GM21529 (cell line): ENCODE measurements around the gene UACA.
A peak's percentile ranks its signal among the peaks of the same experiment; 100 is the strongest.
"Not testable (repeated sequence)": the region's sequence is repeated elsewhere in the genome, so short reads cannot be mapped to it uniquely, and the experiment has no call there.

Source experiments
- ATAC-seq: cut with Tn5 transposase; IDR thresholded peaks from one replicate; pipeline ENCODE4 v1.9.1; 2021; ENCODE audit not compliant: unreplicated experiment

The UACA gene, protein sequence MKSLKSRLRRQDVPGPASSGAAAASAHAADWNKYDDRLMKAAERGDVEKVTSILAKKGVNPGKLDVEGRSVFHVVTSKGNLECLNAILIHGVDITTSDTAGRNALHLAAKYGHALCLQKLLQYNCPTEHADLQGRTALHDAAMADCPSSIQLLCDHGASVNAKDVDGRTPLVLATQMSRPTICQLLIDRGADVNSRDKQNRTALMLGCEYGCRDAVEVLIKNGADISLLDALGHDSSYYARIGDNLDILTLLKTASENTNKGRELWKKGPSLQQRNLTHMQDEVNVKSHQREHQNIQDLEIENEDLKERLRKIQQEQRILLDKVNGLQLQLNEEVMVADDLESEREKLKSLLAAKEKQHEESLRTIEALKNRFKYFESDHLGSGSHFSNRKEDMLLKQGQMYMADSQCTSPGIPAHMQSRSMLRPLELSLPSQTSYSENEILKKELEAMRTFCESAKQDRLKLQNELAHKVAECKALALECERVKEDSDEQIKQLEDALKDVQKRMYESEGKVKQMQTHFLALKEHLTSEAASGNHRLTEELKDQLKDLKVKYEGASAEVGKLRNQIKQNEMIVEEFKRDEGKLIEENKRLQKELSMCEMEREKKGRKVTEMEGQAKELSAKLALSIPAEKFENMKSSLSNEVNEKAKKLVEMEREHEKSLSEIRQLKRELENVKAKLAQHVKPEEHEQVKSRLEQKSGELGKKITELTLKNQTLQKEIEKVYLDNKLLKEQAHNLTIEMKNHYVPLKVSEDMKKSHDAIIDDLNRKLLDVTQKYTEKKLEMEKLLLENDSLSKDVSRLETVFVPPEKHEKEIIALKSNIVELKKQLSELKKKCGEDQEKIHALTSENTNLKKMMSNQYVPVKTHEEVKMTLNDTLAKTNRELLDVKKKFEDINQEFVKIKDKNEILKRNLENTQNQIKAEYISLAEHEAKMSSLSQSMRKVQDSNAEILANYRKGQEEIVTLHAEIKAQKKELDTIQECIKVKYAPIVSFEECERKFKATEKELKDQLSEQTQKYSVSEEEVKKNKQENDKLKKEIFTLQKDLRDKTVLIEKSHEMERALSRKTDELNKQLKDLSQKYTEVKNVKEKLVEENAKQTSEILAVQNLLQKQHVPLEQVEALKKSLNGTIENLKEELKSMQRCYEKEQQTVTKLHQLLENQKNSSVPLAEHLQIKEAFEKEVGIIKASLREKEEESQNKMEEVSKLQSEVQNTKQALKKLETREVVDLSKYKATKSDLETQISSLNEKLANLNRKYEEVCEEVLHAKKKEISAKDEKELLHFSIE (N-terminal part only)

DNA sequence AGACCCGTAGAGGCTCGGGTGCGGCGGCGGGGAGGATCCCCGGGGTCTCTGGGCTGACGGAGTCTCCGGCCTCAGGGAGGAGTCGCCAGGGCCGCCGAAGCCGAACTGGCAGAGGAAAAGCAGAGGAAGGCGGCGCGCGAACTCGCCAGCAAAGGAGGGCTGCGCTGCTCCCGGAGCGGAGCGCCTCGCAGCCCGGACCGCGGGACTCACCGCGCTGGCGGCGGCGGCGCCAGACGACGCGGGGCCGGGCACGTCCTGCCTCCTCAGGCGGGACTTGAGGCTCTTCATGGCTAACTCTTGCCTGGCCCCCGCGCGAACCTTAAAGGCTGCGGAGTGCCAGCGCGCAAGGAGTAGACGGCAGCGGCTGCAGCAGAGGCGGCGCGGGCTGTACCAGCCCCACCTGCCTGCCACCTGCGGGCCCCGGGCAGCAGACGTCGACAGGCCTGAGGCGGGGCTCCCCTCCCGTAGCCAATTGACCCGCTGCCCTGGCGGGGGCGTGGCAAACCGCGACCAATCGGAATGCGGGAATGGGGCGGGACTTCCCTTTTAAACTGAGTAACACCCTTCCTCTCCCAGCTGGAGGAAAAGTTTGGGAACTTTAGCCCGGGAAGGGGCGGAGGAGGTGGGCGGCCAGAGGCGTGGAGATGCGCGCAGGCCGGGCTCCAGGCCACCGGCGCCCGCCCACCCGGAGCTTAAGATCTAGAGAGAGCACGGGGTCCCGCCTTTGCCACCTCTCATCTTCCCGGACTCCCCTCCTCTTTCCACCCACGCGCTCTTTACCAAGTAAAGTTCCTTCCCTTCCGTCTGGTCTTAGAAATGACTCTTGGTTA lies at the start of gene UACA:
Gene UACA, minus strand, starts transcription at position 439 of the 830 bp plus-strand sequence. Its CDS starts 151 bp downstream, at position 288.
- ATAC-seq, result peak; percentile 95

- ATAC-seq, result no peak
Measured at GRCh38 chr15:70812827-70813364, 49.5 kb upstream of the UACA start.

- no peak for ATAC-seq
Measured at GRCh38 chr15:70810916-70811578, 47.7 kb upstream of the UACA start.

DNA sequence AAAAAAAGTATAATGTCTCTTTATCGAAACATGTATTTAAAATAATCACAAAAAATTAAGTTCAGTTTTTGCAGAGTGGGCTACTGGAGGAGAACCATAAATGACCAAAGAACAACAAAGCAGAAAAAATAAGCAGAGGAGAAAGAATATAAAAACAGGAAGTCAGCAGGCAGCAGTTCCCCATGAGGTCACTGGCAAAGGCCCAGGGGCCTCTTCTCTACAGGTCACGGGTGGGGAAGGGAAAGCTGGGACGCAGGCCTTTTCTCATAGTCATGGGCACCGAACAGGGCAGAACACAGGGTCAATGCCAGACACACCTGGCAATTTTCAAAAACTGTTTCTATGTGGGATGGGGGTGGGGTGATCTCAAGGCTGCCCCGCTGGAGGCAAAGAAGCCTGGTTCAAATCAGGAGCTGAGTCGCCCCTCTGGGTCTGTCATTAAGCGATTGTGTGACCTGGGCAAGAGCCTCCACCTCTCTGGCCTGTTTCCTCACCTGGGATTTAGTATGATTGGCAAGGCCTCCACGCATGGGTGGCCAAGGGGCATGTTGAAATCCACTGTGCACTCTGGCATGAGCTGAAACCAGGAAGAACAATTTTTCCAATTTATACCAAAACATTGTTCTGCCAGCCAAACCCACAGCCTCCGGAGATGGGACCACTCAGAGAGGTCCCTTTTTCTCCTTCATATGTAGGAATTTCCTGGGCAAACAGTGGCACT lies 43.8 kb upstream of the UACA start:
- ATAC-seq, result no peak

- not testable (repeated sequence) for ATAC-seq
Measured at GRCh38 chr15:70804388-70804787, 41.0 kb upstream of the UACA start.

- no peak for ATAC-seq
Measured at GRCh38 chr15:70802629-70803028, 39.3 kb upstream of the UACA start.

DNA sequence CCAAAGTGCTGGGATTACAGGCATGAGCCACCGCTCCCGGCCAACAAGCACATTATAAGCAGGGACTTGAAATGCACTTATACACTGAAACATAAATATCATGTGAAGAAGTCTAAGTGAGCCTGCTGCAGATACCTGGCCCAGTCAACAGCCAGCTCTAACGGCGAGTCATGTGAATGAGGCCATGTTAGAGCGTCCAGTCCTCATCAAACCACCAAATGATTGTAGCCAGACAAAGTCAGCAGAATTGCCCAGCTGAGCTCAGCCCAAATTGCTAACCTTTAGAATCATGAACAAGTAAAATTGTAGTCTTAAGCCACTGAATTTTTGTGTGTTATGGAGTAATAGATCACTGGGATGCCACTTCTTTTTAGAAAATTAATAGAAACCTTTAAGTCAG lies 37.8 kb upstream of the UACA start:
- no peak for ATAC-seq

DNA sequence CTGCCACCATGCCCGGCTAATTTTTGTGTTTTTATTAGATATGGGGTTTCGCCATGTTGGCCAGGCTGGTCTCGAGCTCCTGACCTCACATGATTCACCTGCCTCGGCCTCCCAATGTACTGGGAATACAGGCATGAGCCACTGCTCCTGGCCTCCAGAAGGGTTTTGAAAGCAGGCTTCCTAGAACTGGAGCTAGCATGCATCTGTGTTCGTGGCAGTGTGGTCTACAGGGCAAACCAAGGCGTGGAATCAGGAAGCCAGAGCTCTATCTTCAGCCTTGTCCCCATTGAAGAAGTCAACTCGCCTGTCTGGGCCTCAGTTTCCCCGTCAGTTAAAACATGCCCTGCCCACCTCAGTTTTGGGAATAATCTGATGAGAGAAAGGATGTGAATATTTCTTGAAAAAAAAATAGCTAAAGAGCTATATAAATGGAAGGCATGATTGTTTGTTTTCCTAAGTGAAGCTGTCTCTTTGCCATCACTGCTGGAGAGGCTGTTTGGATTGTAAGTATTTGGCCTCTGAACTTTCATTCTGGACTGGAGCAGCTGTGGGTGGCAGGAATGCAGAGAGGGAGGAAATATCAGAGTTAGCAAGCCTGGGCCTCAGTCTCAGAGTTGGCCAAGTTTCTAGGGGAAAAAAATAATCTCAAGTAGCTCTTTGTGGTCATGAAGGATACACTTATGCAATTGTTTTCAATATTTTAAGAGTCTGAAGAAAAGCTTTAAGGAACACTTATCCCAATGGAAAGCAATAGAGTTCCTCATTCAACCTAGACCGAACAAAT lies 36.5 kb upstream of the UACA start:
- no peak for ATAC-seq

GRCh38 chr15:70797464-70797863 lies 34.1 kb upstream of the UACA start:
- ATAC-seq, result no peak

DNA sequence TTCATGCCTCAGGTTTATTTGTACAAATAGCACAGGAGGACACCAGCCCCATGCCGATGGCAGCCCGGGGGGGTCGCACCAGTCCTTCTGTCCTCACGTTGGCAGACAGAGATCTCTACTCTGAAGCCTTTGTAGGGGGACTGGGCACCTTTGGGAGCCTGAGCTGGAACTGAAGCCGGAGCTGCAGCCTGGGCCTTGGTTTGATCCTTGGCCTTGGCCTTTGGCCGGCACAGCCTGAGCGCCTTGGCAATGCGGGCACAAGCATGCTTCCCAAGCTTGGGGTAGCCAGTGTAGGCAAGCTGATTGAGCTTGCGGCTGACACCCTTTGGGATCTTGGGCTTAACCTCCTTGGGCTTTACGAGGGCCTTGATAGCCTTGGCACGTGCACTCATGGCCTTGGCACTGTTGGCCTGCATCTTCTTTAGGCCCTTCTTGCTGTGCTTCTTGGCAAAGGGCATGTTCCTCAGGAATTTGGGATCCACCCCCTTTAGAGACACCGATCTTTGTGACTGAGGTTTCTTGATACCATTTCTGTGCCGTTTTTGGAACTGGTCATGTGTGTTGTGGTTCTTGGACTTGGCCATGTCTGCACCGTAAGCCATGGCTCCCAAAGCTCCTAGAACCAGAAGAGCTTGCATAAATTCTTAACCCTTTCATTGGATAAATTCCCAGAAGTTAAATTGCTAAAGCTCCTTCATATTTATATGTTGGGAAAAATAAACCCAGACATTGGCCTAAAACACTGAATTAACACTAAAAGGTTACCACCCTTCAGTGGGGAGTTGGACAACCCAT lies 33.4 kb upstream of the UACA start:
- no peak for ATAC-seq

DNA sequence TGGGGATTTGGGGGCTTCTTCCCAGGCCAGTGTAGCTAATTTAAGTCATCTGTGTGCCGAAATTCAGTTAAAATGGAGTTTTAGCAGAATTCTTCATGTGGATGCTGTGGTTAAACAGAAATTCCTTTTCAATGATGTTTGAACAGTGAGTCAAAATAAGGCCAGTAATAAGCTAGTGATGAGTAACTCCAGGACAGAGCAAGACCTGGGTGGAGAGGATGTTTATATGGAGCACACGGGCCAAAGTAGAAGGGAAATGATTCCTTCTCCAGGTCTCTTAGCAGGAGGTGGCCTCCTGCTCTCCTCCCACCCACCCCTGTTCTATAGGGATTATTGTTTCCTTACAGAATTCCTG lies 31.9 kb upstream of the UACA start:
- ATAC-seq, result no peak

- no peak for ATAC-seq
Measured at GRCh38 chr15:70794596-70795310, 31.4 kb upstream of the UACA start.

GRCh38 chr15:70793694-70794093 lies 30.3 kb upstream of the UACA start:
- no peak for ATAC-seq

DNA sequence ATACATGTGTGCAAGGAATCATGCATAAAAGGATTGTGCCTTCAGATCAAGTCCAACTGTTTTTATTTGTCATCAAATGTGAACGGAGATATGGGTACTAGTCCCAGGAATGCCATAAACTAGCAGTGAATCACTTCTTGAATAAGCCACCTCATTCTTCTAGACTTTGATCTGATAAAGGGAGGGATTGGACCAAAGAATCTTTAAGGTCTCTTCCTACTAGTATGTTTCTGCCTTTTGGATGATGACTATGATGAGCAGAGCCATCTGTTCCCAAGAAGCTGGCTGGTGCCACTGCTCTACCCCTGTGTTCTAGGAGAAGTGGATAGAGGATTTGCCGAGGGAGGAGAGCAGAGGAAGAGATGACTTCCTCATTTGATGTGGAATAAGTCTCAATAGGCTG lies 28.8 kb upstream of the UACA start:
- no peak for ATAC-seq

GRCh38 chr15:70791259-70791658 lies 27.9 kb upstream of the UACA start:
- no peak for ATAC-seq

DNA sequence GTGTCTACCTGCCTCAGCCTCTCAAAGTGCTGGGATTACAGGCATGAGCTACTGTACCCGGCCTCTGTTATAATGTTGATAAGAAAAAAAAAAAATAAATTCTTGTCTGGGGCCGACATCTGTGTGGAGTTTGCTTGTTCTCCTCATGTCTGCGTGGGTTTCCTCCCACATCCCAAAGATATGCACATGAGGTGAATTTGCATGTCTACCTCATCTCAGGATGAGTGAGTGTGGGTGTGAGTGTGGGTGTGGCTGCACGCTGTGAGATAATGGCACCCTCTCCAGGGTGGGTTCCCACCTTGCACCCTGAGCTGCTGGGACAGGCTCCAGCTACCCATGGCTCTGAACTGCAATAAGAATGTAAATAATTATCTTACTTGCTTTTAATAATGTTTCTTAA lies 25.9 kb upstream of the UACA start:
- no peak for ATAC-seq
